ENCODE measurements around the gene FAM163A.

DNA sequence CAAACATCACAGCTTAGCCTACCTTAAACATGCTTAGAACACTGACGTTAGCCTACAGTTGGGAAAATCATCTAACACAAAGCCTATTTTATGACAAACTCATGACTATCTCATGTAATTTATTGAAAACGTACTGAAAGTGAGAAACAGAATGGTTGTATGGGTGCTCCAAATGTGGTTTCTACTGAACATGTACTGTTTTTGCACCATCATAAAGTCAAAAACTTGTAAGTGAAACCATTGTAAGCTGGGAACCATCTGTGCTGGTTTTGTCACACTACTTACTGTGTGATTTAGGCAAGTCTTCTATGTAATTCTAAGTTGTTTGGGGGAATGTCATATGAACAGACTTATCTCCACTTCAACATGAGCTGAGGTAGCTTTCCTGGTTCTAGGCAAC lies 79.0 kb downstream of the FAM163A start:
- TF ChIP-seq, protein P1, sequence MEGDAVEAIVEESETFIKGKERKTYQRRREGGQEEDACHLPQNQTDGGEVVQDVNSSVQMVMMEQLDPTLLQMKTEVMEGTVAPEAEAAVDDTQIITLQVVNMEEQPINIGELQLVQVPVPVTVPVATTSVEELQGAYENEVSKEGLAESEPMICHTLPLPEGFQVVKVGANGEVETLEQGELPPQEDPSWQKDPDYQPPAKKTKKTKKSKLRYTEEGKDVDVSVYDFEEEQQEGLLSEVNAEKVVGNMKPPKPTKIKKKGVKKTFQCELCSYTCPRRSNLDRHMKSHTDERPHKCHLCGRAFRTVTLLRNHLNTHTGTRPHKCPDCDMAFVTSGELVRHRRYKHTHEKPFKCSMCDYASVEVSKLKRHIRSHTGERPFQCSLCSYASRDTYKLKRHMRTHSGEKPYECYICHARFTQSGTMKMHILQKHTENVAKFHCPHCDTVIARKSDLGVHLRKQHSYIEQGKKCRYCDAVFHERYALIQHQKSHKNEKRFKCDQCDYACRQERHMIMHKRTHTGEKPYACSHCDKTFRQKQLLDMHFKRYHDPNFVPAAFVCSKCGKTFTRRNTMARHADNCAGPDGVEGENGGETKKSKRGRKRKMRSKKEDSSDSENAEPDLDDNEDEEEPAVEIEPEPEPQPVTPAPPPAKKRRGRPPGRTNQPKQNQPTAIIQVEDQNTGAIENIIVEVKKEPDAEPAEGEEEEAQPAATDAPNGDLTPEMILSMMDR (IDR thresholded peaks at IDR 0.05), result no peak
- TF ChIP-seq POLR2A (IDR thresholded peaks at IDR 0.05) (no peak), POLR2AphosphoS5 (IDR thresholded peaks at IDR 0.05) (no peak)

Measured in prostate gland (tissue), 2 donors.